ENCODE data around the gene ADIPOR1. TPM values are rescaled to one million over a fixed set of nuclear protein-coding genes. Genes with fewer than 3 reads are reported as not detected.

The ADIPOR1 gene
- total RNA-seq, 1 donor from 2014 or later: 54.6 TPM

DNA sequence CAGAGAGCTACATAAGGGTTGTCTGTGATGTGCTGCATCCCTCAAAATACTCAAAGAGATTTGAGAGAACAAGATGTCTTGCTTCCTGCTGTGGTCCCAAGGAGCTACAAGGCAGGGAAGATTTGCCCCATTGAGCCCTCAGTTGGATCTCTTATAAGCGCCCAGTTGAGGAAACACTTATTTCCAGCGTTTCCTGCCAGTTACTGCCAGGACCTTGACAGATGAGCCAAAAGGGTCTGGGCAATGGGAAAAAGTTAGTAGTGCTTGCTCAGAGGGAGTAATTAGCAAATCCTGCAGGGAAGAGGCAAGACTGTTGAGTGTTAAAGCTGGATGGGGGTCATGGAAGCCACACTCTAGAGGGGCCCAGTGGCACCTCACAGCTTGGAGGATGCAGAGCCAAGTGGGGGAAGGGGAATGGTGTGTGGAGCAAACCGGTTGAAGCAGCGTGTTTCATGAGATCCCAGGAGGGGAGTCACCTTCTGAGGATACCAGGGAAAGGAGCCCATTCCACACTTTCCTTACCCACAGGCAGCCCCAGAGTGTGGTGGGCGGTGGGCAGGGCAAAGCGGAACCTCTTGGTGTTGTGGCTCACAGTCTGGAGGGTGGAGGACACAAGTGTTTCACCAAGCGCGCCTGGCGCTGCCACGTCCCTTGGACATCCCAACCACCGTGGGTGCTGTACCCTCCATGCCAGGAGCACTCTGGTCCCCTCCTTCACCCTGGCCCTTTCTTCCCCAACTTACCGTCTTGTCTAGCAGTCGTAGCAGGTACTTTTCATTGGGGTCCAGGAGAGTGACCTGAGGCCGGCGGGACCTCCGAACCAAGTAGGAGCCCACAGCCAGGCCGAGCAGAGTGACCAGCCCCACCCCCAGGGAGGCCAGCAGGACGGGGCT, 8.1 kb upstream of the ADIPOR1 start:
- no peak for DNase-seq (ENCODE audit: low spot score)
- Histone ChIP-seq H3F3A (ENCODE audit: low read depth) (peaks cover 18% of the 10 kb centered on the region), H3K79me2 (ENCODE audit: low read depth) (no peaks in the 10 kb centered on the region), H4K20me1 (ENCODE audit: low read depth) (no peaks in the 10 kb centered on the region), H3K9me3 (ENCODE audit: low read depth) (no peaks in the 10 kb centered on the region), H2AFZ (replicated peaks) (peak overlapping the region; percentile 75), H3K36me3 (no peaks in the 10 kb centered on the region), H3K4me3 (peak overlapping the region; percentile 63), H3K9ac (peak overlapping the region; percentile 58), H3K27ac (no peak overlapping the region), H3K4me1 (peaks cover 9% of the 10 kb centered on the region), H3K27me3 (peaks cover 12% of the 10 kb centered on the region), H3K4me2 (peak overlapping the region; percentile 89)
- H3K4me1 Mint-ChIP-seq: peaks cover 23% of the 10 kb centered on the region
- H3K27me3 Mint-ChIP-seq (ENCODE audit: insufficient read depth, low read depth): peaks cover 12% of the 10 kb centered on the region
- H3K9me3 Mint-ChIP-seq: no peaks in the 10 kb centered on the region
- TF ChIP-seq, protein P1, sequence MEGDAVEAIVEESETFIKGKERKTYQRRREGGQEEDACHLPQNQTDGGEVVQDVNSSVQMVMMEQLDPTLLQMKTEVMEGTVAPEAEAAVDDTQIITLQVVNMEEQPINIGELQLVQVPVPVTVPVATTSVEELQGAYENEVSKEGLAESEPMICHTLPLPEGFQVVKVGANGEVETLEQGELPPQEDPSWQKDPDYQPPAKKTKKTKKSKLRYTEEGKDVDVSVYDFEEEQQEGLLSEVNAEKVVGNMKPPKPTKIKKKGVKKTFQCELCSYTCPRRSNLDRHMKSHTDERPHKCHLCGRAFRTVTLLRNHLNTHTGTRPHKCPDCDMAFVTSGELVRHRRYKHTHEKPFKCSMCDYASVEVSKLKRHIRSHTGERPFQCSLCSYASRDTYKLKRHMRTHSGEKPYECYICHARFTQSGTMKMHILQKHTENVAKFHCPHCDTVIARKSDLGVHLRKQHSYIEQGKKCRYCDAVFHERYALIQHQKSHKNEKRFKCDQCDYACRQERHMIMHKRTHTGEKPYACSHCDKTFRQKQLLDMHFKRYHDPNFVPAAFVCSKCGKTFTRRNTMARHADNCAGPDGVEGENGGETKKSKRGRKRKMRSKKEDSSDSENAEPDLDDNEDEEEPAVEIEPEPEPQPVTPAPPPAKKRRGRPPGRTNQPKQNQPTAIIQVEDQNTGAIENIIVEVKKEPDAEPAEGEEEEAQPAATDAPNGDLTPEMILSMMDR (IDR thresholded peaks at IDR 0.05): no peak
- TF ChIP-seq EZH2phosphoT487 (IDR thresholded peaks at IDR 0.05) (no peak), EZH2 (IDR thresholded peaks at IDR 0.05) (no peak)
- H3K36me3 Mint-ChIP-seq: peaks cover 2% of the 10 kb centered on the region
- peak overlapping the region; percentile 82 for H3K4me3 Mint-ChIP-seq
- H3K27ac Mint-ChIP-seq: no peak overlapping the region

DNA sequence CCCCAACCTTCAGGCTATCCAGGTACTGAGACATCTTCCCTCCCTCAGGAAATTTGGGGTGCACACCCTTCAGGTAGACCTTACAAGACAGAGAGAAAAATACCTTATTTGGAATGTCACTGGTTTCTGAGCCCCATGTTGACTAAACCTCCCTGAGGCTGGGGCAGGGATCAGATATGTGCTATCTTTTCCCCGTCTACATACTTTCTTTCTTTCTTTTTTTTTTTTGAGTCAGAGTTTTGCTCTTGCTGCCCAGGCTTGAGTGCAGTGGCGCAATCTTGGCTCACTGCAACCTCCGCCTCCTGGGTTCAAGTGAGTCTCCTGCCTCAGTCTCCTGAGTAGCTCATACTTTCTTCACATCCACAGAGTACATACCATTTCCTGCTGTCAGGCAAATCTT, 7.3 kb upstream of the ADIPOR1 start:
- Mint-ChIP-seq H3K36me3 (peaks cover 2% of the 10 kb centered on the region), H3K9me3 (no peaks in the 10 kb centered on the region), H3K4me3 (peak overlapping the region; percentile 82), H3K27me3 (ENCODE audit: insufficient read depth, low read depth) (peaks cover 10% of the 10 kb centered on the region), H3K4me1 (peaks cover 23% of the 10 kb centered on the region), H3K27ac (no peak overlapping the region)
- no peak overlapping the region for H2AFZ ChIP-seq (replicated peaks)
- H3K36me3 ChIP-seq: no peaks in the 10 kb centered on the region
- no peak for DNase-seq (ENCODE audit: low spot score)
- no peak overlapping the region for H3K27ac ChIP-seq
- no peak overlapping the region for H3K4me3 ChIP-seq
- no peak overlapping the region for H3K4me2 ChIP-seq
- H4K20me1 ChIP-seq (ENCODE audit: low read depth): no peaks in the 10 kb centered on the region
- H3K9me3 ChIP-seq (ENCODE audit: low read depth): no peaks in the 10 kb centered on the region
- peaks cover 18% of the 10 kb centered on the region for H3F3A ChIP-seq (ENCODE audit: low read depth)
- no peak overlapping the region for H3K9ac ChIP-seq
- peaks cover 9% of the 10 kb centered on the region for H3K4me1 ChIP-seq
- peaks cover 12% of the 10 kb centered on the region for H3K27me3 ChIP-seq
- TF ChIP-seq, protein P1 (IDR thresholded peaks at IDR 0.05): no peak
- TF ChIP-seq EZH2 (IDR thresholded peaks at IDR 0.05): no peak
- TF ChIP-seq EZH2phosphoT487 (IDR thresholded peaks at IDR 0.05): no peak
- no peaks in the 10 kb centered on the region for H3K79me2 ChIP-seq (ENCODE audit: low read depth)

DNA sequence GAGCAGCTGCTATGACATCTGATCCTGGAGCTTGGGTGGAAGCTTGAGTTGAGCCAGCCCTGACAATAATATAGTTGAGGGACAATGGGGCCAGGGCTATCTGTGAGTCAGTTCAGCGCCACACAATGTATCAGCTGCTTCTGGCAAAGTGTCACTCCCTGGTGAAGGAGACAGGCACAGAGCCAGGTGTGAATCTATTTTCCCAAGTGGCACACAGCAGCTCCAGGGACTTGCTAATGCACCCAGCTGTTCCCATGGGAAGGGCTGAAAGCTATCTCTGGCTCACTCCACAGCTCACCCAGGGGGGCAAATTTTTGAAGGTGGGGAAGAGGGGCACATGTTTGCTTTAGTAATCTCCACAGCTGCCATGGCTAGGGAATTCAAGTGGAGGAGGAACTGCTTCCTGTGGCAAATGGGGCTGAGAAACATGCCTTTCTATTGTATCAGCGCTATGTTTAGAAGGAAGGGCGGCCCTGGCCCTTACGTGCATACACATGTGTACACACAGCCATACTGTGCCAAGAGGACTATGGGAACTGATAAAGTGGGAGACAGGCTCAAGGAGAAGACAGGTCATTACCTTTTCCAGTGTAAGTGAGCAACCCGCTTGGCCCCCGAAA, 6.8 kb upstream of the ADIPOR1 start:
- no peaks in the 10 kb centered on the region for H3K9me3 Mint-ChIP-seq
- peak overlapping the region; percentile 57 for H3K4me3 Mint-ChIP-seq
- H3K9me3 ChIP-seq (ENCODE audit: low read depth): no peaks in the 10 kb centered on the region
- peaks cover 9% of the 10 kb centered on the region for H3K4me1 ChIP-seq
- no peaks in the 10 kb centered on the region for H3K36me3 ChIP-seq
- H3K4me1 Mint-ChIP-seq: peaks cover 23% of the 10 kb centered on the region
- TF ChIP-seq, protein P1 (IDR thresholded peaks at IDR 0.05): no peak
- no peak for TF ChIP-seq EZH2phosphoT487 (IDR thresholded peaks at IDR 0.05)
- no peak for TF ChIP-seq EZH2 (IDR thresholded peaks at IDR 0.05)
- H4K20me1 ChIP-seq (ENCODE audit: low read depth): no peaks in the 10 kb centered on the region
- DNase-seq (ENCODE audit: low spot score): no peak
- H3K4me3 ChIP-seq: no peak overlapping the region
- no peaks in the 10 kb centered on the region for H3K79me2 ChIP-seq (ENCODE audit: low read depth)
- H3K27me3 ChIP-seq: peaks cover 12% of the 10 kb centered on the region
- no peak overlapping the region for H3K27ac ChIP-seq
- no peak overlapping the region for H3K4me2 ChIP-seq
- H3K27me3 Mint-ChIP-seq (ENCODE audit: insufficient read depth, low read depth): peaks cover 8% of the 10 kb centered on the region
- peaks cover 18% of the 10 kb centered on the region for H3F3A ChIP-seq (ENCODE audit: low read depth)
- peaks cover 2% of the 10 kb centered on the region for H3K36me3 Mint-ChIP-seq
- H3K9ac ChIP-seq: no peak overlapping the region
- H2AFZ ChIP-seq (replicated peaks): no peak overlapping the region
- H3K27ac Mint-ChIP-seq: no peak overlapping the region
